HG02885 (cell line): ENCODE measurements around the gene FPR1.
"Not testable (repeated sequence)": the region's sequence is repeated elsewhere in the genome, so short reads cannot be mapped to it uniquely, and the experiment has no call there.

Experiments used
- ATAC-seq: cut with Tn5 transposase; IDR thresholded peaks from one replicate; pipeline ENCODE4 v1.9.1; 2021; ENCODE audit warnings: mild to moderate bottlenecking; ENCODE audit not compliant: unreplicated experiment, poor library complexity

The FPR1 gene

GRCh38 chr19:51780270-51780669 is 28.6 kb upstream of the FPR1 start:
- ATAC-seq, result no peak

- ATAC-seq, result no peak
Measured at GRCh38 chr19:51779703-51780102, 28.0 kb upstream of the FPR1 start.

DNA sequence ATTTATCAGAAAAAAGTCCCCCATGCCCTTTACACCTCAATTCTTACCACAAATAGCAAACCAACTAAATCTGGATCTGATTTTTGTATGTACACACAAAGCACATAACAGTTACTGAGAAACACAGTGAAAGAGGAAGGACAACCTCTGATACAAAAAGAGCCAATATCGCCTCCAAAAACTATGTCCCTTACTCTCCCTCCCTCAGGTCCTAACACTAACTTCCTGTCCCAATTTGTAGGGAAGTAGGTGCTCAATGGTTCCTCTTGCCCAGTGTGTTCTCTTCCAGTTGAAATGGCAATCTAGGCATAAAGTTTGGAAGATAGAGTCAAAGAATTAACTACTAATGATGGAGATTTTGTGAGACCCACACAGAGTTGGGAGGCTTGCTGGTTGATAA is 27.5 kb upstream of the FPR1 start:
- no peak for ATAC-seq

- ATAC-seq, result no peak
Measured at GRCh38 chr19:51777570-51778462, 26.1 kb upstream of the FPR1 start.

GRCh38 chr19:51776561-51776960 is 24.9 kb upstream of the FPR1 start:
- ATAC-seq, result not testable (repeated sequence)

- ATAC-seq, result no peak
Measured at GRCh38 chr19:51772977-51773376, 21.3 kb upstream of the FPR1 start.

DNA sequence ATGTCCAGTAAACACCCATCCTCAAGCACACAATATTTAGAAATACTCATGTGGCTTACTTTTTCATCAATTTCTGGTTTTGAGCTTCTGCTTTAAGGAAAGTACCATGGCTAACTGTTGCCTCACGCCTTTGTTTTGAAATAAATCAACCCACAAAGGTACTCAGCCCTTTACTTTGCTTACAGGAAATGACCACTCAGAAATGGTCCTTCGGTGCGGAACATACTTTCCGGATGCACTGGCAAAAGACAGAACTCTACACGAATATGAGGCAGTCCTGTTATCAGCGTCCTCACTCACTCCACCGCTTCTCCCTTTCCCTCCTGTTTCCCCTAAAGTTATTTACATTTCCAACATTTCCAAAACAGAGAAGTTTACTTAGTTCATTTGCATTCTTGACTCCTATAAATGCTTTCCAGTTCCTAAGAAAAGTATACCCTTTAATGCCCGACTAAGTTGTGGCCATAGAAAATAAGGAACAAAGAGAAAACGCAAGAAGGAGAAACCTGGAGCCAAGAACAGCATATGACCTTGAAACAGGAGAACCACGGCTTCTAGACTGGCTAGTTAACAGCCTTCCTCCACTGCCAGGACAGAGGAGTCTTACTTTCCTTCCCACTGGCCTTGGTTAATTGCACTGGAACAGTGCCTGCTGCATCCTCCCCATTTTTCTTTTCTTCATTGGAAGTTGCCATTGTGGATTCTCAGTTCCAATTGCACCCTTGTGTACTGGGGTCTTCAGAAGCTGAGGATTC is 19.9 kb upstream of the FPR1 start:
- no peak for ATAC-seq

GRCh38 chr19:51766461-51766860 is 14.8 kb upstream of the FPR1 start:
- ATAC-seq, result no peak

DNA sequence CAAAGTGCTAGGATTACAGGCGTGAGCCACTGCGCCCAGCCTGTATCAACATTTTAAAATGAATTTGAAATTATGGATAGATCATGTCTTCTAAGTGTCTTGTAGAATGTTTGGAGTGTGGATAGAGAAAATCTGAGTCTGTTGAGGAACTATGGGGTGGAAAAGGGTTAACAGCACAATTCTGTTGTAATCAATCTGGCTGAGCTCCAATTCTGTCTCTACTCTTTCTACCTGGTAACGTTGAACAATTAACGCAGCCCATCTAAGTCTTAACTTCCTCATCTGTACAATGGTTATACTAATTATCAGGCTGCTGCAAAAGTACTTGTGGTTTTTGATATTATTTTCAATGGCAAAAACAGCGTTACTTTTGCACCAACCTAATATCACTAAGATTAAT is 13.4 kb upstream of the FPR1 start:
- no peak for ATAC-seq

GRCh38 chr19:51761696-51762095 is 10.0 kb upstream of the FPR1 start:
- ATAC-seq, result no peak

DNA sequence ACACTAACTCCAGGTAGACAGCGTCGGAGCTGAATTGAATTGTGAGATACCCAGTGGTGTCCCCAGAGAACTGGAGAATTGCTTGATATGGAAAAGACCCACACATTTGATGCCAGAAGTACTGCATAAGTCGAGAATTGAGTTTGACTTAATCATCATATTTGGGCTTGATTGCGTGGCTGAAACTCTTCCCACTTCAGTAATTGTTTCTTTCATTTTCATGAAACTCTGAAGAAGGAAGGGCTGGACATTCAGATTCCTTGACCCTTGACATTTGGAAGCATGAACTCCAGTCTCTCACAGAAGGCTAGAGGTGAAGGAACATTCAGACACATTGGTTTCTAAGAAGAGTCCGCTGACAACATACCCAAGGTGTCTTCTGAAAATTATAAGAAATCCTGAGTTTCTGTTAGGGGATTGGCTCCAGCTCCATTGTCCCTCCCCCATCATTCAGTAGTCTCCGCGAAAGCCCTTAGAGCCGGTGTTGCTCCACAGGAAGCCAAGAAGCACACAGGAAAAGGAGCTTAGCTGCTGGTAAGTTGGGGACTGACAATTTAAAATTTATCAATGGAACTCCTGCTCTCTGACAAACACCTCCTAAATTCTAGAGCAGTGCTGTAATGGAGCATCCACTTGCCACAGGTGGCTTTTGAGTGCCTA is 9.1 kb upstream of the FPR1 start, which contains the start of gene FPR2:
Gene FPR2 (plus strand): TSS at position 484 of the 660 bp plus-strand sequence. CDS start 7,479 bp downstream, outside the sequence.
- ATAC-seq, result no peak

DNA sequence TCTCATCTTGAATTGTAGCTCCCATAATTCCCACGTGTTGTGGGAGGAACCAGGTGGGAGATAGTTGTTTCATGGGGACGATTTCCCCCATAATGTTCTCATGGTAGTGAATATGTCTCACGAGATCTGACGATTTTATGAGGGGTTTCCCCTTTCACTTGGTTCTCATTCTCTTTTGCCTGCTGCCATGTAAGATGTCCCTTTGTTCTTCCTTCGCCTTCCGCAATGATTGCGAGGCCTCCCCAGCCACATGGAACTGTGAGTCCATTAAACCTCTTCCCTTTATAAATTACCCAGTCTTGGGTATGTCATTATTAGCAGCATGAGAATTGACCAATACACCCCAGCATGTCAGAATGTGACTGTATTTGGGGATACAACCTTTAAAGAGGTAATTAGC is 3.9 kb upstream of the FPR1 start:
- ATAC-seq, result no peak

DNA sequence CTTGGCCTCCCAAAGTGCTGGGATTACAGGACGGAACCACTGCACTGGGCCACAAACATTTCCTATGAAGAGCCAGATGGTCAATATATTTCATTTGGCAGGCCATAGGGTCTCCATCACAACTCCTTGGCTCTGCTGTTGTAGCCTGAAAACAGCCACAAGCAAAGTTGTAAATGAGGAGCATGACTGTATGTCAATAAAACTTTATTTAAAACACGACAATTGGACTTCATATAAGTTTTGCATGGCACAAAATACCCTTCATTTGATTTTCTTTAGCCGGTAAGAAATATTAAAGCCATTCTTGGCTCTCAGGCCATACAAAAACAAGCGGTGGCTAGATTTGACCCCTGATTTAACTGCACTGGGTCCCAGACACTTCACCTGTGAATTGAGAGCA is 3.1 kb upstream of the FPR1 start:
- ATAC-seq, result no peak

- no peak for ATAC-seq
Measured at GRCh38 chr19:51754109-51754508, 2.4 kb upstream of the FPR1 start.

- ATAC-seq, result no peak
Measured at GRCh38 chr19:51750400-51751094, 1.1 kb downstream of the FPR1 start.

DNA sequence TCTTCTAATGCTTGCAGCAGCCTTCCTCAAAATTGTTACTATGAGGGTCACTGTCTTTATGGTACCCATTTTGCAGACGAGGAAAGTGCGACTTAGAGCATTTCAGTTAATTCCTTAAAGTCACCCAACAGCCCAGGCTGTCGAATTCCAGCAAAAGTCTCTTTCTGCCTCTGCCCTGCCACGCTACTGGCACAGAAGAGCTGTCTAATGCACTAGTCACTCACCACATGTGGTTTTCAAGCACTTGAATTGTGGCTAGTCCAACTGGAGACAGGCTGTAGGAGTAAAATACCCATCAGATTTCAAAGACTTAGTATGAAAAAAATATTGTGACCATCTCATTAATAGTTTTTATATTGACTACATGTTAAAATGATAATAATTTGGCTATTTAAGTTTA is 1.7 kb downstream of the FPR1 start:
- ATAC-seq, result no peak

DNA sequence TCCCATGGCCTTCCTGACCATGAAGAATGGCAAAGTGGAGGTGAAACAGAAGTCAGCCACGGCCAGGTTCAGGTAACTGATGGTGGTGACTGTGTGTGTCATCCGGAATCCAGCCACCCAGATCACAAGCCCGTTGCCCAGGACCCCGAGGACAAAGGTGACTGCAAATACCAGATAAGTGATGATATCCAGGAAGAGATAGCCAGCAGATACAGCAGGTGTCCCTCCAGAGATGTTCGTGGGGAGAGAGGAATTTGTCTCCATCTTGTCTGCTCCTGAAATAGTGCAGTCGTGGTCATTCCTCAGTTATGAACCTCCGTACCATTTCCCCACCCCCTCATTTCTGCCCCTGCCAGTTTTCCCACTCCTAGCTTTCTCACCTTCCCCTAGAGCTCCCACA is 4.9 kb downstream of the FPR1 start:
- ATAC-seq, result no peak

DNA sequence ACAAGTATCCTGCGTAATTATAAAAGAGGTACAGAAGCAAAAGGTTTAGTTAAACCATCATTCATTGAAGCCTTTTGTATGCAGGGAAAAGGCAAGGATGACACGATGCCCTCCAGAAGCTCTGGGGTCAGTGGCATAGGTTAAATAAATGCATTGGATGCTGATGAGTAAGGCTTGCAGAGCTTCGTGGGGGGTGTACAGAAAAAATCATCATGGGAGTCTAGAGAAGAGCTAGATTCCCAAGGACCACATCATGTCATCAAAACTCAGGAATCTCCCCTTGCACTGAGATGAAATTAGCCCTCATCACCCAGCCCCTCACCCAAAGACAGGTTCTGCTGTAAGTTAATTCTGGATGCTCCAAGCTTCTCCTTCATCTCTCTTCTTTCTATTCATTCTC is 8.3 kb downstream of the FPR1 start:
- no peak for ATAC-seq

- no peak for ATAC-seq
Measured at GRCh38 chr19:51742789-51743188, 8.9 kb downstream of the FPR1 start.

- no peak for ATAC-seq
Measured at GRCh38 chr19:51740356-51740755, 11.3 kb downstream of the FPR1 start.
